Measurements from ENCODE around the gene WBP1.
A peak's percentile ranks its signal among the peaks of the same experiment; 100 is the strongest.

The WBP1 gene

GRCh38 chr2:74496997-74497776, 38.9 kb downstream of the WBP1 start:
- Histone ChIP-seq H2AK5ac (ENCODE audit: low read length) (no peak overlapping the region), H2BK5ac (ENCODE audit: low read length) (no peak overlapping the region), H3K27me3 (ENCODE audit: insufficient read depth, low read length, poor library complexity) (peaks cover 55% of the 10 kb centered on the region), H3K4ac (ENCODE audit: low read depth, low read length) (no peak overlapping the region), H3K4me3 (ENCODE audit: low read length) (no peak overlapping the region), H3K27ac (ENCODE audit: low read depth, low read length) (no peak overlapping the region), H4K8ac (ENCODE audit: low read depth, low read length) (no peak overlapping the region), H3K18ac (ENCODE audit: low read length) (no peak overlapping the region), H3K4me2 (ENCODE audit: low read length) (peak overlapping the region; percentile 74), H3K79me2 (ENCODE audit: control insufficient read depth, insufficient read depth, low read length) (no peaks in the 10 kb centered on the region), H4K5ac (ENCODE audit: low read length) (no peak overlapping the region), H3K9ac (ENCODE audit: low read length) (peak overlapping the region; percentile 37), H2BK15ac (replicated peaks; ENCODE audit: low read depth) (no peak overlapping the region), H3K4me1 (ENCODE audit: control insufficient read depth, low read depth, low read length) (peaks cover 3% of the 10 kb centered on the region), H3K23ac (ENCODE audit: low read length) (no peak overlapping the region), H3K36me3 (ENCODE audit: control insufficient read depth, insufficient read depth, low read length) (peaks cover 1% of the 10 kb centered on the region), H2BK120ac (ENCODE audit: low read depth, low read length) (no peak overlapping the region), H3K56ac (ENCODE audit: low read length) (peak overlapping the region; percentile 64), H3K79me1 (ENCODE audit: low read length) (no peaks in the 10 kb centered on the region)
- no CpG with 5 or more reads among the region's 19 CpGs for WGBS (ENCODE audit: extremely low coverage, insufficient coverage, low lambda C conversion rate)
- DNase-seq, result no peak

DNA sequence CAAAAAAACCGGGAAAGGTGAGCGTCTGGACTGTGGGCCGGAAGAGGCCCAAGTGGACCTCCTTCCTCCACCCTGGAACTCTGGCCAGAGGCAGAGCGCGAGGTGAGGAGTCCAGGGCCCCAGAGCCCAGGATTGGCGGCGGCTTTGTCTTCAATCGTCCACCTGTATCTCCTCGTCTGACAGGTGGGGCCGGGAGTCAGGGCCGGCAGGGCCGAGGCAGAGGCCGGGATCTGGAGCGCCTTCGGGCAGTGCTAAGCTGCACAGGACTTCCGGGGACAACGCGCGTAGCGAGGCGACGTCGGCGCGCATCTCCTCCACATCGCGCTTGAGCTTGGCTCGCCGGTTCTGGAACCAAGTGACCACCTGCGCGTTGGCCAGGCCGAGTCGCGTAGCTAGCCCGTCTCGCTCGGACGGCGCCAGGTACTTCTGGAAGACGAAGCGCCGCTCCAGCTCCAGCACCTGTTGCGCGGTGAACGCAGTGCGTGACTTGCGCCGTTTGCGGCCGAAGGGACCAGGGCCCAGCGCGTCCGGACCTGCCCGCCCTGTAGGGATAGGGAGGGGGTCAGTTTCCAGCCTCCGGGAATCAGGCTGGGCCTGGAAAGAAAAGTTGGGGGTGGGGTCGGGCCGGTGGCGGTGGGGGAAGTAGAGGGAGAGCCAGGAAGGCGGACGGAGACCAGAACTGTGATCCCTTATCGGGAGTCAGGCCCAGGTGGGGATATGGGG, 39.7 kb downstream of the WBP1 start:
- Histone ChIP-seq H2BK120ac (ENCODE audit: low read depth, low read length) (no peak overlapping the region), H3K36me3 (ENCODE audit: control insufficient read depth, insufficient read depth, low read length) (peaks cover 1% of the 10 kb centered on the region), H3K4ac (ENCODE audit: low read depth, low read length) (no peak overlapping the region), H2AK5ac (ENCODE audit: low read length) (no peak overlapping the region), H3K79me1 (ENCODE audit: low read length) (no peaks in the 10 kb centered on the region), H4K8ac (ENCODE audit: low read depth, low read length) (no peak overlapping the region), H3K4me1 (ENCODE audit: control insufficient read depth, low read depth, low read length) (peaks cover 3% of the 10 kb centered on the region), H3K23ac (ENCODE audit: low read length) (no peak overlapping the region), H3K4me2 (ENCODE audit: low read length) (peak overlapping the region; percentile 74), H3K56ac (ENCODE audit: low read length) (peak overlapping the region; percentile 83), H3K4me3 (ENCODE audit: low read length) (no peak overlapping the region), H3K27me3 (ENCODE audit: insufficient read depth, low read length, poor library complexity) (peaks cover 62% of the 10 kb centered on the region), H2BK15ac (replicated peaks; ENCODE audit: low read depth) (no peak overlapping the region), H3K9ac (ENCODE audit: low read length) (peak overlapping the region; percentile 37), H3K79me2 (ENCODE audit: control insufficient read depth, insufficient read depth, low read length) (no peaks in the 10 kb centered on the region), H2BK5ac (ENCODE audit: low read length) (no peak overlapping the region), H3K27ac (ENCODE audit: low read depth, low read length) (no peak overlapping the region), H3K18ac (ENCODE audit: low read length) (no peak overlapping the region), H4K5ac (ENCODE audit: low read length) (no peak overlapping the region)
- DNase-seq, result peak; percentile 38
- no CpG with 5 or more reads among the region's 61 CpGs for WGBS (ENCODE audit: extremely low coverage, insufficient coverage, low lambda C conversion rate)

- no CpG with 5 or more reads among the region's 41 CpGs for WGBS (ENCODE audit: extremely low coverage, insufficient coverage, low lambda C conversion rate)
- Histone ChIP-seq H3K56ac (ENCODE audit: low read length) (peak overlapping the region; percentile 83), H2BK15ac (replicated peaks; ENCODE audit: low read depth) (no peak overlapping the region), H4K8ac (ENCODE audit: low read depth, low read length) (no peak overlapping the region), H3K79me1 (ENCODE audit: low read length) (no peaks in the 10 kb centered on the region), H4K5ac (ENCODE audit: low read length) (no peak overlapping the region), H3K9ac (ENCODE audit: low read length) (peak overlapping the region; percentile 28), H3K36me3 (ENCODE audit: control insufficient read depth, insufficient read depth, low read length) (no peaks in the 10 kb centered on the region), H2AK5ac (ENCODE audit: low read length) (no peak overlapping the region), H3K4me1 (ENCODE audit: control insufficient read depth, low read depth, low read length) (peaks cover 3% of the 10 kb centered on the region), H3K4me2 (ENCODE audit: low read length) (peak overlapping the region; percentile 74), H2BK5ac (ENCODE audit: low read length) (no peak overlapping the region), H3K4ac (ENCODE audit: low read depth, low read length) (no peak overlapping the region), H3K27ac (ENCODE audit: low read depth, low read length) (no peak overlapping the region), H3K18ac (ENCODE audit: low read length) (no peak overlapping the region), H3K4me3 (ENCODE audit: low read length) (no peak overlapping the region), H3K23ac (ENCODE audit: low read length) (no peak overlapping the region), H2BK120ac (ENCODE audit: low read depth, low read length) (no peak overlapping the region), H3K79me2 (ENCODE audit: control insufficient read depth, insufficient read depth, low read length) (no peaks in the 10 kb centered on the region), H3K27me3 (ENCODE audit: insufficient read depth, low read length, poor library complexity) (peaks cover 68% of the 10 kb centered on the region)
- peak; percentile 77 for DNase-seq
These were observed 40.4 kb downstream of the WBP1 start for GRCh38 chr2:74498500-74499266.

DNA sequence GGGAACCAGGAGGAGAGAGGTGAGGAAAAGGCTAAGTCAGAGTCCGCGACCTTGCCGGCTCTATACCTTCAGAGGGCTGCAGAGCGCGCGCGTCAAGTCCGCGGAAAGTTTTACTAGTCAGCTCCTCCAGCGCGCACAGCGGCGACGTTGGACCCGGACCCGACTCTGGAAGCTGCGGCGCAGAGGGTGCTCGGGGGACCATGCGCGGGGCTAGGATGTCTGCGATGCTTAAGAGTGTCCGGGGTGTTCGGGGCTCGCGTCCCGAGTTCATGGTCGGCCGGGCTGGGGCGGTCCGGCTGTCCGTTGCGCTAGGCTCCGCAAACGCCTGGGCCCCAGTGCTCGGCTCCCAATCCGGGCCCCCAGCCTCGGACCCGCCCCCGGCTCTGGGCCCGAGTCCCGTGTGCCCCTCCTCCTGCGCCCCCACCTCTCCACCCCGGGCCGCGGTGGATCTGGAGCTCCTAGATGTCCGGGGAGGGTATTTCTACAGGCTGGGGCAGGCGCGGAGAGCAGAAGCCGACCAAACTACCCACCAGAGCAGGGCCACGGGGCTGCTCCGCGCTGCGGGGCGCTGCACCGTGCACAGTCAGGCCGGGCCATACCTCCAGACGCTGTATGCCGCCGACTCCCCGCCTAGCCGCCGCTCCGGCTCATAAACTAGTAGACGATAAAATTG, 41.2 kb downstream of the WBP1 start, which contains the start of gene LBX2:
Gene LBX2, minus strand, starts transcription at position 337 of the 673 bp plus-strand sequence. Its CDS starts 66 bp downstream, at position 271.
- Histone ChIP-seq H3K4ac (ENCODE audit: low read depth, low read length) (no peak within 1 kb of the TSS), H4K8ac (ENCODE audit: low read depth, low read length) (no peak within 1 kb of the TSS), H3K27me3 (ENCODE audit: insufficient read depth, low read length, poor library complexity) (peaks cover 75% of the 10 kb centered on the region), H3K79me2 (ENCODE audit: control insufficient read depth, insufficient read depth, low read length) (no peaks in the 10 kb centered on the region), H3K9ac (ENCODE audit: low read length) (peak within 1 kb of the TSS; percentile 28), H2BK5ac (ENCODE audit: low read length) (no peak within 1 kb of the TSS), H3K56ac (ENCODE audit: low read length) (peak within 1 kb of the TSS; percentile 83), H2BK15ac (replicated peaks; ENCODE audit: low read depth) (no peak within 1 kb of the TSS), H3K36me3 (ENCODE audit: control insufficient read depth, insufficient read depth, low read length) (no peaks in the 10 kb centered on the region), H3K4me3 (ENCODE audit: low read length) (no peak within 1 kb of the TSS), H4K5ac (ENCODE audit: low read length) (no peak within 1 kb of the TSS), H3K4me1 (ENCODE audit: control insufficient read depth, low read depth, low read length) (peaks cover 3% of the 10 kb centered on the region), H3K27ac (ENCODE audit: low read depth, low read length) (no peak within 1 kb of the TSS), H3K18ac (ENCODE audit: low read length) (no peak within 1 kb of the TSS), H2AK5ac (ENCODE audit: low read length) (no peak within 1 kb of the TSS), H3K79me1 (ENCODE audit: low read length) (no peaks in the 10 kb centered on the region), H2BK120ac (ENCODE audit: low read depth, low read length) (no peak within 1 kb of the TSS), H3K23ac (ENCODE audit: low read length) (peak within 1 kb of the TSS; percentile 52), H3K4me2 (ENCODE audit: low read length) (peak within 1 kb of the TSS; percentile 74)
- DNase-seq, result no peak
- WGBS (ENCODE audit: extremely low coverage, insufficient coverage, low lambda C conversion rate), result no CpG with 5 or more reads among the region's 65 CpGs

GRCh38 chr2:74499940-74500577, 41.8 kb downstream of the WBP1 start:
- Histone ChIP-seq H3K23ac (ENCODE audit: low read length) (peak overlapping the region; percentile 52), H3K79me2 (ENCODE audit: control insufficient read depth, insufficient read depth, low read length) (no peaks in the 10 kb centered on the region), H3K4me1 (ENCODE audit: control insufficient read depth, low read depth, low read length) (peaks cover 3% of the 10 kb centered on the region), H2BK5ac (ENCODE audit: low read length) (no peak overlapping the region), H3K56ac (ENCODE audit: low read length) (no peak overlapping the region), H3K9ac (ENCODE audit: low read length) (no peak overlapping the region), H3K79me1 (ENCODE audit: low read length) (no peaks in the 10 kb centered on the region), H3K4ac (ENCODE audit: low read depth, low read length) (no peak overlapping the region), H4K5ac (ENCODE audit: low read length) (no peak overlapping the region), H3K4me3 (ENCODE audit: low read length) (no peak overlapping the region), H2AK5ac (ENCODE audit: low read length) (no peak overlapping the region), H3K27ac (ENCODE audit: low read depth, low read length) (no peak overlapping the region), H3K18ac (ENCODE audit: low read length) (no peak overlapping the region), H4K8ac (ENCODE audit: low read depth, low read length) (no peak overlapping the region), H2BK120ac (ENCODE audit: low read depth, low read length) (no peak overlapping the region), H3K27me3 (ENCODE audit: insufficient read depth, low read length, poor library complexity) (peaks cover 79% of the 10 kb centered on the region), H2BK15ac (replicated peaks; ENCODE audit: low read depth) (no peak overlapping the region), H3K4me2 (ENCODE audit: low read length) (no peak overlapping the region), H3K36me3 (ENCODE audit: control insufficient read depth, insufficient read depth, low read length) (no peaks in the 10 kb centered on the region)
- DNase-seq, result no peak
- WGBS (ENCODE audit: extremely low coverage, insufficient coverage, low lambda C conversion rate), result no CpG with 5 or more reads among the region's 15 CpGs
